ENCODE results near the gene CDH12.
"Not testable (repeated sequence)": the region's sequence is repeated elsewhere in the genome, so short reads cannot be mapped to it uniquely, and the experiment has no call there.

CDH12 gene

GRCh38 chr5:22776285-22776684 is 76.9 kb downstream of the CDH12 start:
- Histone ChIP-seq H3K9ac (ENCODE audit: low read length) (no peak overlapping the region), H3K27ac (ENCODE audit: low read depth, low read length) (no peak overlapping the region), H3K27me3 (ENCODE audit: low read length) (no peaks in the 10 kb centered on the region), H3F3A (ENCODE audit: insufficient read depth) (no peaks in the 10 kb centered on the region), H3K4me3 (ENCODE audit: insufficient read depth, low read length, poor library complexity, severe bottlenecking) (no peak overlapping the region), H3K9me2 (replicated peaks; ENCODE audit: insufficient read depth, low read length) (no peaks in the 10 kb centered on the region), H3K36me3 (ENCODE audit: low read length) (no peaks in the 10 kb centered on the region), H3K79me2 (ENCODE audit: insufficient read depth, low read length) (no peaks in the 10 kb centered on the region), H3K9me3 (ENCODE audit: insufficient read depth, low read length) (no peaks in the 10 kb centered on the region), H2AFZ (ENCODE audit: low read depth, low read length, severe bottlenecking) (no peak overlapping the region), H4K20me1 (ENCODE audit: low read depth, low read length) (no peaks in the 10 kb centered on the region), H3K4me2 (ENCODE audit: low read depth, low read length, poor library complexity, severe bottlenecking) (no peak overlapping the region)
- no peak for TF ChIP-seq CTCF (IDR thresholded peaks at IDR 0.05; ENCODE audit: insufficient read depth, low read length, poor library complexity, severe bottlenecking)
- no peak for TF ChIP-seq EZH2phosphoT487 (conservative IDR thresholded peaks at IDR 0.05; ENCODE audit: low read length)

DNA sequence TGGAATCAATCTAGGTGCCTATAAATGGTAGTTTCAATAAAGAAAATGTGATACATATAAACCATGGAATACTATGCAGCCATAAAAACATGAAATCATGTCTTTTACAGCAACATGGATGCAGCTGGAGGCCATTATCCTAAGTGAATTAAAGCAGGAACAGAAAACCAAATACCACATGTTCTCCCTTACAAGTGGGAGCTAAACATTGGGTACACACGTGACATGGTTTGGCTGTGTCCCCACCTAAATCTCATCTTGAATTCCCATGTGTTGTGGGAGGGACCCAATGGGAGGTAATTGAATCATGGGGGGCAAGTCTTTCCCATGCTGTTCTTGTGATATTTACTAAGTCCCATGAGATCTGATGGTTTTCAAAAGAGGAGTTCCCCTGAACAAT is 78.9 kb downstream of the CDH12 start:
- not testable (repeated sequence) for H3K9ac ChIP-seq (ENCODE audit: low read length); H3K36me3 ChIP-seq (ENCODE audit: low read length); H3K27ac ChIP-seq (ENCODE audit: low read depth, low read length); H3K79me2 ChIP-seq (ENCODE audit: insufficient read depth, low read length); H2AFZ ChIP-seq (ENCODE audit: low read depth, low read length, severe bottlenecking); H3K9me2 ChIP-seq (replicated peaks; ENCODE audit: insufficient read depth, low read length); H3K4me2 ChIP-seq (ENCODE audit: low read depth, low read length, poor library complexity, severe bottlenecking); H3K27me3 ChIP-seq (ENCODE audit: low read length); H4K20me1 ChIP-seq (ENCODE audit: low read depth, low read length); H3K4me3 ChIP-seq (ENCODE audit: insufficient read depth, low read length, poor library complexity, severe bottlenecking); H3F3A ChIP-seq (ENCODE audit: insufficient read depth); H3K9me3 ChIP-seq (ENCODE audit: insufficient read depth, low read length)

DNA sequence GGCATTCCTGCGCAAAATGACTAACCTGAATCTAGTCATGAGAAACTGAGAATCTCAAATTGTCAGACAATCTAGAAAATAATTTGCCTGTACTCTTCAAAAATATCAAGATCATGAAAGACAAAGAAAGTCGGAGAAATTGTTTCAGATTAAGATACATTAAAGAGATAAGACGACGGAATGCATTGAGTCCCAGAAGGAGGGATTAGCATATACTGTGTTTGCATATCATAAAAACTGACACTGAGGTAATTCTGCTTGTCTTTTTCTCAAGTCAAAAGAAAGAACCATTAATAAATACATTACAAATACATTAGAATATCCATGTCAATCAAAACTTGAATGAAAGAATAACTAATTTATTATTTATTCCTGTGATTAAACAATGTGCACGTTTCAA is 88.4 kb downstream of the CDH12 start:
- H3K9me3 ChIP-seq (ENCODE audit: insufficient read depth, low read length) = no peaks in the 10 kb centered on the region
- no peaks in the 10 kb centered on the region for H4K20me1 ChIP-seq (ENCODE audit: low read depth, low read length)
- no peak overlapping the region for H3K9ac ChIP-seq (ENCODE audit: low read length)
- no peaks in the 10 kb centered on the region for H3F3A ChIP-seq (ENCODE audit: insufficient read depth)
- no peak overlapping the region for H3K4me2 ChIP-seq (ENCODE audit: low read depth, low read length, poor library complexity, severe bottlenecking)
- no peak overlapping the region for H3K27ac ChIP-seq (ENCODE audit: low read depth, low read length)
- no peak overlapping the region for H2AFZ ChIP-seq (ENCODE audit: low read depth, low read length, severe bottlenecking)
- no peaks in the 10 kb centered on the region for H3K36me3 ChIP-seq (ENCODE audit: low read length)
- H3K4me3 ChIP-seq (ENCODE audit: insufficient read depth, low read length, poor library complexity, severe bottlenecking) = no peak overlapping the region
- no peak for TF ChIP-seq CTCF (IDR thresholded peaks at IDR 0.05; ENCODE audit: insufficient read depth, low read length, poor library complexity, severe bottlenecking)
- no peak for TF ChIP-seq EZH2phosphoT487 (conservative IDR thresholded peaks at IDR 0.05; ENCODE audit: low read length)
- no peaks in the 10 kb centered on the region for H3K79me2 ChIP-seq (ENCODE audit: insufficient read depth, low read length)
- H3K9me2 ChIP-seq (replicated peaks; ENCODE audit: insufficient read depth, low read length) = no peaks in the 10 kb centered on the region
- H3K27me3 ChIP-seq (ENCODE audit: low read length) = no peaks in the 10 kb centered on the region

GRCh38 chr5:22757776-22758175 is 95.4 kb downstream of the CDH12 start:
- H3K9me2 ChIP-seq (replicated peaks; ENCODE audit: insufficient read depth, low read length) = no peaks in the 10 kb centered on the region
- H3K4me2 ChIP-seq (ENCODE audit: low read depth, low read length, poor library complexity, severe bottlenecking) = no peak overlapping the region
- no peak overlapping the region for H3K9ac ChIP-seq (ENCODE audit: low read length)
- no peak overlapping the region for H2AFZ ChIP-seq (ENCODE audit: low read depth, low read length, severe bottlenecking)
- H4K20me1 ChIP-seq (ENCODE audit: low read depth, low read length) = no peaks in the 10 kb centered on the region
- no peak for TF ChIP-seq EZH2phosphoT487 (conservative IDR thresholded peaks at IDR 0.05; ENCODE audit: low read length)
- no peak for TF ChIP-seq CTCF (IDR thresholded peaks at IDR 0.05; ENCODE audit: insufficient read depth, low read length, poor library complexity, severe bottlenecking)
- H3K36me3 ChIP-seq (ENCODE audit: low read length) = no peaks in the 10 kb centered on the region
- H3F3A ChIP-seq (ENCODE audit: insufficient read depth) = no peaks in the 10 kb centered on the region
- no peak overlapping the region for H3K27ac ChIP-seq (ENCODE audit: low read depth, low read length)
- H3K27me3 ChIP-seq (ENCODE audit: low read length) = no peaks in the 10 kb centered on the region
- no peaks in the 10 kb centered on the region for H3K79me2 ChIP-seq (ENCODE audit: insufficient read depth, low read length)
- no peak overlapping the region for H3K4me3 ChIP-seq (ENCODE audit: insufficient read depth, low read length, poor library complexity, severe bottlenecking)
- no peaks in the 10 kb centered on the region for H3K9me3 ChIP-seq (ENCODE audit: insufficient read depth, low read length)
